Esophagus squamous epithelium (tissue), 4 donors: ENCODE data around the gene POLN.

Source experiments
- CTCF ChIP-seq, 6 experiments: fragments of 450-650 bp in 4 of 6; fragments of 200-600 bp in 2 of 6; sonication (generic) in 2 of 6; IDR thresholded peaks; one replicate each; pipeline ENCODE4 v1.5.1; 2016 to 2019; ENCODE audit warnings: antibody characterized with exemption in 6 of 6, mild to moderate bottlenecking in 4 of 6, moderate library complexity in 4 of 6
- POLR2A ChIP-seq, 4 donors: fragments of 450-650 bp; IDR thresholded peaks; one replicate each; pipeline ENCODE4 v1.6.1; 2017; ENCODE audit warnings: antibody characterized with exemption in 4 of 4, mild to moderate bottlenecking in 4 of 4, moderate library complexity in 3 of 4

- TF ChIP-seq CTCF (IDR thresholded peaks at IDR 0.05) (no peak), POLR2A (IDR thresholded peaks at IDR 0.05) (no peak)
These were observed 21.0 kb upstream of the POLN start for GRCh38 chr4:2262944-2263250.
